GM19324 (cell line): ENCODE results near the gene TMEM62.

ENCODE experiments used
- ATAC-seq: cut with Tn5 transposase; IDR thresholded peaks from one replicate; pipeline ENCODE4 v1.9.1; 2021; ENCODE audit warnings: mild to moderate bottlenecking, moderate library complexity; ENCODE audit not compliant: unreplicated experiment, low FRiP score

The TMEM62 gene

DNA sequence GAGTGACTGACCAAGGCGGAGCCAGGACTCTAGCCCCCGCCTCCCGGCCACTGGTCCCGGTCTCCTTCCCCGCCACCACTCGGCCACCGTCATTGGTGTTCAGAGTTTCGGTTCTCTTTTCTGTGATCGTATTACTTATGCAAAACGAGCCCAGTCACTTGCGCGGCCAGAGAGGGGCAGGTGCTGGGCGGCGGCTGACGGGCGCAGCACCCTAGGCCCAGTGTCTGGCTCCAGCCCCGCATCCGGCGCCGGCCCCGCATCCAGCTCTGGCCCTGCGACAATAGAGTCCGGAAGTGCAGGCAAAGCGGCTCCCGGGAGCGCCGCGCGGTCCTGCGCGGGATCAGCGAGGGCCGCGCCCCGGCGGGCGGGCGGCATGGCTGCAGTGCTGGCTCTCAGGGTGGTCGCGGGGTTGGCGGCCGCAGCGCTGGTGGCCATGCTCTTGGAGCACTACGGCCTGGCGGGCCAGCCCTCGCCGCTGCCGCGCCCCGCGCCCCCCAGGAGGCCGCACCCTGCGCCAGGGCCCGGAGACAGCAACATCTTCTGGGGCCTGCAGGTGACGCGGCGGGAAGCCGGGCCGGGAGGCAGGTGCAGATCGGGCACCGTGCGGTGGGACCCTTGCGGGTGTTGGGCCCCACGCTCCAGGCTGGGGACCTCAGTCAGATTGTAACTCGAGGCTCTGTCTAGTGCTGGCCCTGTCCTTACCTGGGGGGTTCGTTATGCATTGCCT lies at the start of gene TMEM62:
Gene TMEM62 (plus strand): TSS at position 157 of the 727 bp plus-strand sequence. CDS start 217 bp downstream, at position 374.
- ATAC-seq: peak; percentile 90

DNA sequence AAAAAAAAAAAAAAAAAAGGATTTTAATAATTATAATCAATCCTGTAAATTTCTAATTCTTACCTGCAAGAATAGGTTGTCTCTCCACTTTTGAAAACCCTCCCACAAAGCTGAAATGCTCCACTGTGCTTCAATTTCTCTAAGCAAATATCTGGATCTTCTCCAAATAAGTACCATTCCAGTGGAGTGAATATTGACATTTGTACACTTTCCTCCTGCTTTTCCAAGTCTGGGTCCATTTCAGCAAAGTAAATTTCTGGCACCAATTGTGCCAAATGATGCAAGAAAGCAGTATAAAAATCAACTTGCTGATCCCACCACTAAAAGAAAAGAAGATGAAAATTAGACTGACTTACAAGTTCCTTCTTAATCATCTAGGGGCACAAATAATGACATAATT lies 47.5 kb upstream of the TMEM62 start:
- ATAC-seq: no peak

DNA sequence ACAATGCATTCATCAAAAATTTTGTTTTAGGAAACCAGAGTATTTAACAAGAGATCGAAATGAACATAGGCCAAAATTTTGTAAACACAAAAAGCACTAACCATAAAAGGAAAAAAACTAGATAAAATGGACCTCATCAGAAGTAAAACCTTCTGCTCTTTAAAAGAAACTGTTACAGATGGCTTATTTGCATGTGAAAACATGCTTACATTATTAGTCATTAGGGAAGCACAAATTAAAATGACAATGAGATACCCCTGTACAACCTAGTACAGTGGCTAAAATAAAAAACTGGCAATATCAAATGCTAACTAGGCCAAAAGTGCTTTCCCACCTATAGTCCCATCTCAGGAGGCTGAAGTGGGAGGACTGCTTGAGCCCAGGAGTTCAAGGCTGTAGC lies 46.8 kb upstream of the TMEM62 start:
- no peak for ATAC-seq

DNA sequence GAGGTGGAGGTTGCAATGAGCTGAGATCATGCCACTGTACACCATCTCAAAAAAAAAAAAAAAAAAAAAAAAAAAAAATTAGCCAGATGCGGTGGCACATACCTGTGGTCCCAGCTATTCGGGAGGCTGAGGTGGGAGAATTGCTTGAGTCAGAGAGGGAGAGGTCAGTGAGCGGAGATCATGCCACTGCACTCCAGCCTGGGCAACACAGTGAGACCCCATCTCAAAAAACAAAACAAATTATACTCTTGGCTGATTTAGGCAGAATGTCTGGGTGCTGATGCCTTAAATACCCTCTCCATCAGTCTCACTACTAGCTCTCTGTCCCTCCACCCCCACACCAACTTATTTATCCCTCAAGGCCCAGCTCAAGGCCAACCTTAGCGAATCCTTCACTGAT lies 41.5 kb upstream of the TMEM62 start:
- ATAC-seq: no peak

DNA sequence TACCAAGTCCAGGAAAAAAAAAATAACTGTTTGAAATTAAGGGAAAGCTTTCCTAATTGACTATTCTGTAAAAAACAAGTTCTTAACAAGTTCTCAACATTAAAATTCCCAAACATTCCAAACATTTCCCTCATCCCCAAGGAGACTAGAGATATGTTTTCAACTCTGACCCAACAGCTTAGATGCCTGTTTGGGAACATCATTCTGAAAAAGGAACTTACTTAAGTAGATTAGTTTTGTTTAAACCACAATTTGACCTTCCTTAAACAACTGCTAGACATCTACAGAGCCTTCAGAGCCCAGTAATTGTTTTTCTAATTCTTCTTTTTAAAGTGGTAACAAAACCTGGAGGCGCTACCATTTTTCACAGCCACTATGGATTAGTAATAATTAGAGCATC lies 40.4 kb upstream of the TMEM62 start:
- ATAC-seq: no peak

DNA sequence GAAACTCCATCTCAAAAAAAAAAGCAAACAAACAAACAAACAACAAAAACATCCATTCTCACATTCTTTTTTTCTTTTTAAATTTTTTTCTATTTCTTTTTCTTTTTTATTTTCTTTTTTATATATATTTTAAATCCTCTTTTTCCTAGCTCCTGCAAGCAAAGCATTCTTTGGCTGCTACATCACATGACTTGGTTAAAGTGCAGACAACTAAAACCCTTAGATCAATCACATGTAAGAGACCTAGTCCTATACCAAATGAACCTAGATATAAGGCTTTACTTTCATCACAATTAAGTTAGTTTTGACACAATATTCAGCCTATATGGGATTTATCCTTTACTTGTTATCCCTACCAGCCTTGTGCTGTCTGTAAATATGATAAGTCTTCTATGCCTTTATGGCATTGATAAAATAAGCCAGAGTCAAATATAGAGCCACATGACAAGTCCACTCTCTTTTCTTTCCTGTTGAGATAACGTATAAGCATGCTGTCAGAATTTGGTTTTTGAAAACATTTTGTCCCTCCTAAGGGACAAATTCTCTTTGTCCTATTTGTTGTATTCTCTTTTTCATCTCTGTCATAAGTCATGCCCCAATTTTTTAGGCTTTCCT lies 38.9 kb upstream of the TMEM62 start:
- ATAC-seq: no peak

DNA sequence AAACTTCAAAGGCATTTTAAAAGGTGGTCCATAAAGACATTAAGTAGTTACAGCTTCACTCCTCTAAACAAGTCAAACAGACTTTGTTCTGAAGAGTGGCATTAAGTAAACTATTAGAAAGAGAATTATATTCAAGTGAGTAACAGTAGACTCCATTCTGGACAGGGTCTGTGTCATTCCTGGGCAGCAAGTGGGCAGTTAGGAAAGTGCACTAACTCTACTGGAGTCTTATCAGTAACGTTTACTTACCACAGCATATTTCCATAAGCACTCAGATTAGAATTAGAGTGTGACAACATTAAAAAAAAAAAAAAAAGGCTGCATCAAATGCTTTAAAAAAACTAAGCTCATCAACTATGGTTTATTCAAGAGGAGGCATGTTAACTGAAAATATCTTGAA lies 38.1 kb upstream of the TMEM62 start:
- ATAC-seq: no peak

DNA sequence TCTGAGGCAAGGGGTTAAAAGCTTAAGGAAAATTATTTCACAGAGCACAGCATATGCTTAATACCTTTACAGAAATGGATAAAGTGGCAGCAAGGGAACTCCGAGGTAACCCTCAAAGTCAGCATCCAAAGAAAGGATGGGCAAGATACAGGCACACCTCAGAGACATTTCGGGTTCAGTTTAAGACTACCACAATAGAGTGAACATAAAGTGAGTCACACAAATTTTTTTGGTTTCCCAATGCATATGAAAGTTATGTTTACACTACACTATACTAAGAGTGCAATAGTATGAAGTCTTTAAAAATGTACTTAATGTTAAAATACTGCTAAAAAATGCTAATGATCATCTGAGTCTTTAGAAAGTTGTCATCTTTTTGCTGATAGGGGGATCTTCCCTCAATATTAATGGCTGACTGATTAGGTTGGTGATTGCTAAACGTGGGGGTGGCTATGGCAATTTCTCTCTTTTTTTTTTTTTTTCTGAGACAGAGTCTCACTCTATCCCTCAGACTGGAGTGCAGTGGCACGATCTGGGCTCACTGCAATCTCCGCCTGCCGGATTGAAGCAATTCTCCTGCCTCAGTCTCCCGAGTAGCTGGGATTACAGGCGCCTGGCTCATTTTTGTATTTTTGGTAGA lies 37.6 kb upstream of the TMEM62 start:
- no peak for ATAC-seq

DNA sequence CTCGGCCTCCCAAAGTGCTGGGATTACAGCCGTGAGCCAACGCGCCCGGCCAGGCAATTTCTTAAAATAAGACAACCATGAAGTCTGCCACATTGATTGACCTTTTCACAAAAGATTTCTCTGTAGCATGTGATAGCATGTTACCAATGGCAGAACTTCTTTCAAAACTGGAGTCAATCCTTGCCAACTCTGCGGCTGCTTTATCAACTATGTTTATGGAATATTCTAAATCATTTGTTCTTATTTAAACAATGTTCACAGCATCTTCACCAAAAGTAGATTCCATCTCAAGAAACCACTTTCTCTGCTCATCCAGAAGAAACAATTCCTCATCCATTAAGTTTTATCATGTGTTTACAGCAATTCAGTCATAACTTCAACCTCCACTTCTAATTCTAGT lies 37.0 kb upstream of the TMEM62 start:
- ATAC-seq: no peak

DNA sequence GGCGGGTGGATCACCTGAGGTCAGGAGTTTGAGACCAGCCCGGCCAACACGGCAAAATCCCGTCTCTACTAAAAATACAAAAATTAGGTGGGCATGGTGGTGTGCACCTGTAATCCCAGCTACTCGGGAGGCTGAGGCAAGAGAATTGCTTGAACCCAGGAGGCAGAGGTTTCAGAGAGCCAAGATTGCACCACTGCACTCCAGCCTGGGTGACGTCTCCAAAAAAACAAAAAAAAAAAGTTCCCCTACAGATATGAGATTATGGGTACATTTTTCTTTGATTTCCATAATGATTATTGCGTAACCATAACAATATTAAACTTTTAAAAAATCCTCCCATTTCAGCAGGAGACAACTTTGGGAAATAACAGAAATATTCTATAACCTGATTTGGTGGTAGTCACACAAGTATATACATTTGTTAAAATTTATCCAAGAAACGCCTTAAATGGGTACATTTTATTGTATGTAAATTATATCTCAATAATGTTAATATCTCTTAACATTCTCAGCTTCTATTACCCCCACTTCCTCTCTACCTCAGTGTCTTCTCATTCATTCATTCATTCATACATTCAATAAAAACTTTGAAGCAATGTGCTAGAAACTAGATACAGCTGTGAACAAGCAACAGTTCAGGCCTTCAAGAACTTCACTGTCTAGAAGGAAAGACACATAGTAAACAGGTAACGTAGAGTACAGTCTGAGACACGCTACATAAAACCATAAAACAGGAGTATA lies 34.1 kb upstream of the TMEM62 start:
- ATAC-seq: no peak

DNA sequence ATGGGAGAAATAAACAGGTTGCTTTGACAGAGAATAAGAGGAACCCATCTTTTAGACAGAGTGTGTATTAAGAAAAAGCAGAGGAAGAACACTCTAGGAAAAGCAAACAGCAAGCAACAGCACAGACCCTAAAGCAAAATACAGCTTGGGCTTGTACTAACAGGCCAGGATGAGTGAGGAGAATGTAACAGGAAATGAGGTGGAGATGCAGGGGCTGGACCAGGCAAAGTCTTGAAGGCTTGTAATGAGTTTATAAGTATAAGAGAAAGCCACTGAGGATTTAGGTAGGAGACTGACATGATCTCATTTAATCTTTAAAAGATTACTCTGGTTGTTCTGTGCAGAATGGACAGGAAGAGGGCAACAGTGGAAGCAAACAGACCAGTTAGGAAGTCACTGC lies 32.4 kb upstream of the TMEM62 start:
- ATAC-seq: no peak

DNA sequence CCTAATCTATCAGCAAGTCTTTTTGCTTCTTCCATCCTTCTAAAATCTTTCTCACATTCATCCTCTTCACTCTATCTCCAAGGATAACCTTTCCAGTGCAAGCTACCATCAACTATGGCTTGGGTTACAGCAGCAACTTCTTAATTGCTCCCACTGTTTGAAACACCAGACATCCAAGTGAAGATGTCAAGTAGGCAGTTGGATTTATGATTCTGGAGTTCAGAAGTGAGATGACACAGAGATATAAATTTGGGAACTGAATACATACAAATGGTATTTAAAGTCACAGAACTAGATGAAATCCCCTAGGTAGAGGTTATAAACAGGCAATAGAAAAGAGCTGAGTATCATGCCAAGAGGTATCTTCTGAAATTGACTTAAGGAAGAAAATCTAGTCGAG lies 31.2 kb upstream of the TMEM62 start:
- no peak for ATAC-seq

DNA sequence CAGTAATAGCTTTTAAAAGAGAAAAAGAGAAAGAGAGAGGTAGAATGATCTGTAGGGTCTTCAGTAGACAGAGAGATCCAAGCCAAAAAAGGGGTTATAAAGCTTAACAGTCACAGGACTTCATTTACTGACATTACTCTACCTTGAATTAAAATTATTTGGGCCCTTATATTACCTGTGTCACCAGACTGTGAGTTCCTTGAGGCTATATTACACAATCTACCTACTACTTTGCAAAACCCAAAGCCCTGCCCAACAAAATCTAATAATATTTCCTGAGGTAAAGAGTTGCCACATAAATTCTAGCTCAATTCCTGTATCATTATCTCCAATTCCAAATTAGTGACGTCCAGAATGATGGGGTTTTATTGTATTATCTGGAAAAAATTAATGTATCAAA lies 29.5 kb upstream of the TMEM62 start:
- ATAC-seq: no peak

DNA sequence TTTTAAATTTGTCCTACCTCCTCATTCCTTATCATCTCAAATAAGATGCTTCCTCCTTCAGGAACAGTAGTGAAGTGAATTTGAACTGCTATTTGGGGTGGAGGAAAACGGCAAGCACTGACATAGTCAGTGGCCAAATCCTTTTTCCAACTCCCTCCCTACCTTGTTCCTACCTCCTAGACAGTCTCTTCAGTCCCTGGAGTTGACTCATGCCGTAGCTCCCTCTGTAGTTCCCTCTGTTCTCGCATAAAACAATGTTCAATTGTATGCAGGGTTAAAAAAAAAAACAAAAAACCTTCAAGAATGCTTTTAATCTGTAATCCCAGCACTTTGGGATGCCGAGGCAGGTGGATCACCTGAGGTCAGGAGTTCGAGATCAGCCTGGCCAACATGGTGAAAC lies 29.0 kb upstream of the TMEM62 start:
- ATAC-seq: no peak

DNA sequence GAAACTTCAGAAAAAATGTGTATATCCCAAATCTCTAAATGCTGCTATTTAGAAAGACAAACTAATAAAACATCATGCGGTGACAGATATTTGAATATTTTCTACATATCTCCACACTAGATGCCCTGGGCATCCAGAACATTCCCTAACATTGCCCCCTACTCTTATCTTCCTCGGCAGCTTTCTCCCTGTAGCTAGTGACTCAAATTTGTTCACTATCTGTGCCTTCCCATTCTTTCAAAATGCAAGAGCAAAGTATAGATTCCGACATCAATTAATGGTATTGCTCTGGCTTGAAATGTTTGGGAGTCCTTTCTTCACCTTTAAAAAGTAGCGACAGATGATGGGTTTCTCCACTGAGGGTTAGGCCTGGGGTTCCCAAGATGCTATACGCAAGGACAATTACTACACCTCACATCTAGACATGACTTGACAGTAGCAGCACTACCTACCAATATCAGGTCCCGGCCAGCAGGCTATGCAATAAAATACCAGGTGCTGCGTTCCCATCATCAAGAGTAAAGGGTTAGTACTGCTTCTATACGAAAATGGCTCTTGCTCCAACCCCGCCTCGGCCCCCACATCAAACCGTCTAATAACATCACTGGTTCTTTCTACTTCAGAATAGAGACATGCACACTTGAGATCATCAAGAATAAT lies 28.2 kb upstream of the TMEM62 start:
- peak; percentile 8 for ATAC-seq

DNA sequence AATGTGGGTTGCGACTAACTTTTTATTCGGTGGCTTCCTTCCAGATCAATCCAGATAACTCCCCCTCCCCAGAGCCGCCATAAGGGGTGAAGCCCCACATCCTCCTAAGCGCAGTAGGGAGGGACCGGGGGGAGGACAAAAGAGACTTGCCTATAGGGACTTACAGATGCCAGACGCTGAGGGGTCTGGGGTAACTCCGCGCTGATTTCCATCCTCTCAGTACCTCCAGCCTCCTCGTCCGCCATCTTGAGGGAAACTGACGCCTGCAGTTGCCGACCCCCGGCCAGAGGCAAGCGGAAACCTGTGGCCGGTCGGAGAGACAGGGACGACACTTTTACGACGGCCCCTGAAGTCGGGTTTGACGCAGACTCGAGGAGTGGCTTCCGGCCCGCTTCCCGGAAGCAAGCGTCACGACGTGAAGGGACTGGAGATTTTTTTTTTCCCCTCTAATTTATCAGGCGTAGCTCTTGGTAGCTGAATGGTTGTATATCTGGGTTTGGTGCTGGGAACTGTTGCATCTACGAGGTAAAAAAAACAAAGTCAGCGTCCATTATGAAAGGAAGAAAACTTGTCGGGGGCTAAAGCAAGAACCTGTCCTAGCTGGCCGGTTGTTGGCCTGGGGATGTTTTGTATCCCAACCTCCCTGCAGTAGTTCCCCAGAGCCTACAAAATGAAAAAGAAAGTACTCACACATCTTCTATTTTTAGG lies 27.5 kb upstream of the TMEM62 start, which contains the start of gene UBR1:
Gene UBR1 (minus strand): TSS at position 261 of the 708 bp plus-strand sequence. CDS start 16 bp downstream, at position 245.
- peak; percentile 95 for ATAC-seq

DNA sequence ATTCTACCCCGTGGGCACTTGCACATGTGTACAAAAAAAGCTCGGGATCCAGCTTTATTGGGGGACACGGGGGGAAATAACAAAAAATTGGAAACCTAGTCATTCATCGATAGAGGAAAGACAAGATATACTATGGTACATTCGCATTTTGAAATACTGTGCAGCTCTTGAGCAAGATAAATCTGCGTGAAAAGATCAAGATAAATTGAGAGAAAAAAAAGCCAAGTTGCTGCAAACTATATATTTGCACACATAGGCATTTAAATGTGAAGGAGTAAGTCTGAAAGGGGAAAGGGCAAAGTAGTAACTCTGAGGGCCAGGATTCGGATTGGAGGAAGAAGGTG lies 26.9 kb upstream of the TMEM62 start:
- ATAC-seq: no peak

DNA sequence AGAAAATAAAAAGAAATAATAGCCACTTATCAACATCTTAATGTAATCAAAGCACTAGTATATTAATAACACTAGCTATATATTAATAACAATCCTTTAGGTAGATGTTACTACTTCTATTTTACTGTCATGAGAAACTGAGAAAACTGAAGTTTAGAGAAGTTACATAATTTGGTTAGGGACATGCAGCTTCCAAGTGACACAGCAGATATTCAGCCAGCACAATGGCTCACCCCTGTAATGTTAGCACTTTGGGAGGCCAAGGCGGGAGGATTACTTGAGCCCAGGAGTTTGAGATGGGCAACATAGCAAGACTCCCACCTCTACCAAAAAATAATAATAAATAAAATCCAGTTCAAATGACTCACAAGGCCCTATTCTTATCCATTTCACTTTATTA lies 25.6 kb upstream of the TMEM62 start:
- no peak for ATAC-seq

DNA sequence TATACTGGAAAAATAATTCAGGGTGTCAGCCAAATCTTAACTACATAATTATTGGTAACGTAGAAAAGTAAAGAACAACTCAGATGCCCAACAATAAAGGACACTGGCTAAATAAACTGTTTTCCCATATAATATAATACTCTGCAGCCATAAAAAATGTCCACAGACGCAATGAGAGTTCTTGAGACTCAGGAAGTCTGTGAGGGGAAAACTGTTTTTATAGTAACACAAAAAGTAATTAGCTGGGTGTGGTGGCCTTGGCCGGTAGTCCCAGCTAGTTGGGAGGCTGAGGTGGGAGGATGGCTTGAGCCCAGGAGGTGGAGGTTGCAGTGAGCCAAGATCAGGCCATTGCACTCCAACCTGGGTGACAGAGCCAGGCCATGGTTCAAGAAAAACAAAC lies 22.0 kb upstream of the TMEM62 start:
- no peak for ATAC-seq

DNA sequence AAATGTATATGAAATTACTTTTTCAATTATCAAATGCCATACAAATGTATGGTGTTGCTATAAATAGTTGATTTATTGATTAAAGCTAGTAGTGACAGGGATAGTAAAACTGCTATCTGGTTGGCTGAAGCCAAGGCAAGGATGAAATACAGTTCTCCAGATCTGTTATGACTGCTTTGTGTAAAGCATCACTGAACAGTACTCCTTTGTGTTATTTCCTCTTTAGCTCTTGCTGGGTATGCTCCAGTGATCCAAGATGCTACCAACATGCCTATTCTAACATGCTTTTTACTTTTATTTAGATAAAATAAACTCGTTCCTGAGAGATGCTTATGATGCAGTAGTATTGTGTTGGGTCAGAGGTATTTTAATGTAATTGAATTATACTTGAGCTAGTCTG lies 15.1 kb upstream of the TMEM62 start:
- ATAC-seq: no peak
